CD8-positive, alpha-beta memory T cell (primary cell): ENCODE data around the gene PTPN14. TPM values are rescaled to one million over a fixed set of nuclear protein-coding genes. Genes with fewer than 3 reads are reported as not detected.
"Not testable (repeated sequence)": the region's sequence is repeated elsewhere in the genome, so short reads cannot be mapped to it uniquely, and the experiment has no call there.

Source experiments
- CTCF ChIA-PET: fragments of 350-600 bp; sonication (Branson Sonifier 250); formaldehyde crosslinking; loops from one replicate; lab custom pipeline; 2021; ENCODE audit warnings: antibody characterized with exemption; lab: Charles Lee
- POLR2A ChIA-PET: fragments of 350-600 bp; sonication (Branson Sonifier 250); formaldehyde crosslinking; loops from one replicate; lab custom pipeline; 2021; ENCODE audit warnings: antibody characterized with exemption; lab: Charles Lee
- DNase-seq, 5 donors: peaks; one replicate each; pipeline versions ENCODE4 v3.0.0 to v3.0.0-alpha.2; 2020 to 2022; ENCODE audit warnings: mixed read lengths in 1 of 5
- H3K27ac ChIP-seq: one replicate; pipeline ENCODE4 v1.7.0; 2013; ENCODE audit warnings: low read depth, mild to moderate bottlenecking, low read length, moderate library complexity
- H3K27me3 ChIP-seq: 2 replicates; pipeline ENCODE4 v1.7.0; 2013; ENCODE audit warnings: low read length, mild to moderate bottlenecking; ENCODE audit not compliant: insufficient read depth, poor library complexity, severe bottlenecking
- H3K36me3 ChIP-seq: 2 replicates; pipeline ENCODE4 v1.7.0; 2013; ENCODE audit warnings: mild to moderate bottlenecking, low read length, moderate library complexity; ENCODE audit not compliant: insufficient read depth
- H3K4me1 ChIP-seq: 2 replicates; pipeline ENCODE4 v1.7.0; 2013; ENCODE audit warnings: mild to moderate bottlenecking, low read length, moderate library complexity; ENCODE audit not compliant: insufficient read depth
- H3K4me3 ChIP-seq: 2 replicates; pipeline ENCODE4 v1.7.0; 2013; ENCODE audit warnings: mild to moderate bottlenecking, low read length
- H3K9me3 ChIP-seq: 2 replicates; pipeline ENCODE4 v1.7.0; 2013; ENCODE audit warnings: mild to moderate bottlenecking, low read length
- H3K27ac Mint-ChIP-seq, 8 donors: one replicate each; pipeline ENCODE4 v1.8.0; 2020 to 2021; ENCODE audit warnings: mixed read lengths in 8 of 8, mild to moderate bottlenecking in 6 of 8, inconsistent platforms in 3 of 8, moderate library complexity in 3 of 8
- H3K27me3 Mint-ChIP-seq, 2 donors: one replicate each; pipeline ENCODE4 v1.8.0; 2020 to 2021; ENCODE audit warnings: mixed read lengths in 2 of 2, mild to moderate bottlenecking in 1 of 2, moderate library complexity in 1 of 2
- H3K36me3 Mint-ChIP-seq, 3 donors: one replicate each; pipeline ENCODE4 v1.8.0; 2020 to 2021; ENCODE audit warnings: mixed read lengths in 3 of 3, inconsistent platforms in 1 of 3, mild to moderate bottlenecking in 1 of 3
- H3K4me1 Mint-ChIP-seq, 3 donors: one replicate each; pipeline ENCODE4 v1.8.0; 2020 to 2021; ENCODE audit warnings: mixed read lengths in 3 of 3, inconsistent platforms in 1 of 3, mild to moderate bottlenecking in 1 of 3
- H3K4me3 Mint-ChIP-seq, 7 donors: one replicate each; pipeline ENCODE4 v1.8.0; 2020 to 2021; ENCODE audit warnings: mixed read lengths in 7 of 7, mild to moderate bottlenecking in 6 of 7, moderate library complexity in 4 of 7, inconsistent platforms in 2 of 7
- H3K9me3 Mint-ChIP-seq, 5 donors: one replicate each; pipeline ENCODE4 v1.8.0; 2020 to 2022; ENCODE audit warnings: mixed read lengths in 5 of 5, mild to moderate bottlenecking in 3 of 5, moderate library complexity in 2 of 5, inconsistent platforms in 1 of 5
- polyA plus RNA-seq: library from polyadenylated mRNA; unstranded; fragments of 300-500 nt; fragmentation: Illumina TruSeq; gene quantifications from one replicate; pipeline ENCODE4 v1.2.3, GENCODE V29; 2021
- total RNA-seq, 2 experiments: library from RNA; stranded (reverse); gene quantifications; one replicate each; pipeline ENCODE4 v1.2.3, GENCODE V29; 2021

PTPN14 gene
- total and polyA plus RNA-seq, 3 experiments from 2014 or later: 0.70 to 0.91 (median 0.79) TPM

- H3K27ac Mint-ChIP-seq, H3K4me1 ChIP-seq, H3K4me3 ChIP-seq, H3K9me3 ChIP-seq, H3K4me3 Mint-ChIP-seq, H3K27ac ChIP-seq, H3K36me3 Mint-ChIP-seq, H3K27me3 ChIP-seq, CTCF ChIA-PET, H3K4me1 Mint-ChIP-seq, H3K9me3 Mint-ChIP-seq, H3K36me3 ChIP-seq, DNase-seq, POLR2A ChIA-PET: not testable (repeated sequence)
- peaks cover 3 to 18% of the 10 kb centered on the region in 2 donors for H3K27me3 Mint-ChIP-seq
These were observed 69.3 kb downstream of the PTPN14 start for GRCh38 chr1:214481983-214482634.

GRCh38 chr1:214476986-214477870, 74.2 kb downstream of the PTPN14 start:
- Histone ChIP-seq H3K4me1 (no peaks in the 10 kb centered on the region), H3K9me3 (no peaks in the 10 kb centered on the region), H3K36me3 (no peaks in the 10 kb centered on the region), H3K27me3 (no peaks in the 10 kb centered on the region), H3K27ac (no peak overlapping the region), H3K4me3 (no peak overlapping the region)
- H3K4me3 Mint-ChIP-seq: no peak overlapping the region
- DNase-seq: no peak
- no peaks in the 10 kb centered on the region for H3K36me3 Mint-ChIP-seq
- peaks cover 0 to 2% (median 0%) of the 10 kb centered on the region in 5 donors for H3K9me3 Mint-ChIP-seq
- H3K4me1 Mint-ChIP-seq: no peaks in the 10 kb centered on the region
- H3K27me3 Mint-ChIP-seq: peaks cover 9 to 26% of the 10 kb centered on the region in 2 donors
- CTCF ChIA-PET: no interaction called here
- POLR2A ChIA-PET: no interaction called here
- H3K27ac Mint-ChIP-seq: no peak overlapping the region

- Histone ChIP-seq H3K9me3 (no peaks in the 10 kb centered on the region), H3K27ac (no peak overlapping the region), H3K4me1 (no peaks in the 10 kb centered on the region), H3K36me3 (no peaks in the 10 kb centered on the region), H3K4me3 (no peak overlapping the region), H3K27me3 (no peaks in the 10 kb centered on the region)
- POLR2A ChIA-PET: no interaction called here
- no peak for DNase-seq
- Mint-ChIP-seq H3K27me3 (peaks cover 9 to 30% of the 10 kb centered on the region in 2 donors), H3K4me1 (no peaks in the 10 kb centered on the region), H3K9me3 (peaks cover 0 to 3% (median 0%) of the 10 kb centered on the region in 5 donors), H3K36me3 (no peaks in the 10 kb centered on the region), H3K4me3 (no peak overlapping the region), H3K27ac (peak overlapping the region in 1 of 8 donors; percentile 21)
- CTCF ChIA-PET: no interaction called here
These were observed 75.0 kb downstream of the PTPN14 start for GRCh38 chr1:214476229-214476985.

GRCh38 chr1:214475746-214476145, 75.7 kb downstream of the PTPN14 start:
- CTCF ChIA-PET: no interaction called here
- no peak for DNase-seq
- Mint-ChIP-seq H3K4me3 (no peak overlapping the region), H3K4me1 (no peaks in the 10 kb centered on the region), H3K36me3 (no peaks in the 10 kb centered on the region), H3K27me3 (peaks cover 9 to 30% of the 10 kb centered on the region in 2 donors), H3K9me3 (peaks cover 0 to 3% (median 0%) of the 10 kb centered on the region in 5 donors), H3K27ac (no peak overlapping the region)
- Histone ChIP-seq H3K27ac (no peak overlapping the region), H3K27me3 (no peaks in the 10 kb centered on the region), H3K4me1 (no peaks in the 10 kb centered on the region), H3K9me3 (no peaks in the 10 kb centered on the region), H3K4me3 (no peak overlapping the region), H3K36me3 (no peaks in the 10 kb centered on the region)
- POLR2A ChIA-PET: no interaction called here

GRCh38 chr1:214475331-214475730, 76.1 kb downstream of the PTPN14 start:
- no peak for DNase-seq
- no peak overlapping the region for H3K27ac Mint-ChIP-seq
- POLR2A ChIA-PET: no interaction called here
- Histone ChIP-seq H3K27me3 (no peaks in the 10 kb centered on the region), H3K36me3 (no peaks in the 10 kb centered on the region), H3K4me3 (no peak overlapping the region), H3K4me1 (no peaks in the 10 kb centered on the region), H3K27ac (no peak overlapping the region), H3K9me3 (no peaks in the 10 kb centered on the region)
- H3K36me3 Mint-ChIP-seq: no peaks in the 10 kb centered on the region
- no peaks in the 10 kb centered on the region for H3K4me1 Mint-ChIP-seq
- peaks cover 0 to 3% (median 0%) of the 10 kb centered on the region in 5 donors for H3K9me3 Mint-ChIP-seq
- peaks cover 9 to 30% of the 10 kb centered on the region in 2 donors for H3K27me3 Mint-ChIP-seq
- CTCF ChIA-PET: no interaction called here
- no peak overlapping the region for H3K4me3 Mint-ChIP-seq

- no peak overlapping the region for H3K4me3 Mint-ChIP-seq
- H3K36me3 ChIP-seq: no peaks in the 10 kb centered on the region
- DNase-seq: no peak
- ChIA-PET POLR2A (no interaction called here), CTCF (no interaction called here)
- peaks cover 9 to 30% of the 10 kb centered on the region in 2 donors for H3K27me3 Mint-ChIP-seq
- H3K4me3 ChIP-seq: no peak overlapping the region
- no peaks in the 10 kb centered on the region for H3K4me1 Mint-ChIP-seq
- H3K4me1 ChIP-seq: no peaks in the 10 kb centered on the region
- peak overlapping the region in 1 of 8 donors; percentile 21 for H3K27ac Mint-ChIP-seq
- no peaks in the 10 kb centered on the region for H3K36me3 Mint-ChIP-seq
- no peaks in the 10 kb centered on the region for H3K27me3 ChIP-seq
- no peaks in the 10 kb centered on the region for H3K9me3 ChIP-seq
- H3K9me3 Mint-ChIP-seq: peaks cover 0 to 3% (median 0%) of the 10 kb centered on the region in 5 donors
- no peak overlapping the region for H3K27ac ChIP-seq
These were observed 76.9 kb downstream of the PTPN14 start for GRCh38 chr1:214474467-214474866.

- peaks cover 0 to 3% (median 0%) of the 10 kb centered on the region in 5 donors for H3K9me3 Mint-ChIP-seq
- no peaks in the 10 kb centered on the region for H3K4me1 Mint-ChIP-seq
- Histone ChIP-seq H3K27ac (no peak overlapping the region), H3K4me3 (no peak overlapping the region), H3K36me3 (no peaks in the 10 kb centered on the region), H3K27me3 (no peaks in the 10 kb centered on the region), H3K4me1 (no peaks in the 10 kb centered on the region), H3K9me3 (no peaks in the 10 kb centered on the region)
- H3K27ac Mint-ChIP-seq: no peak overlapping the region
- no peak for DNase-seq
- H3K27me3 Mint-ChIP-seq: peaks cover 9 to 36% of the 10 kb centered on the region in 2 donors
- ChIA-PET POLR2A (no interaction called here), CTCF (no interaction called here)
- no peak overlapping the region for H3K4me3 Mint-ChIP-seq
- no peaks in the 10 kb centered on the region for H3K36me3 Mint-ChIP-seq
These were observed 77.5 kb downstream of the PTPN14 start for GRCh38 chr1:214473862-214474261.

GRCh38 chr1:214473387-214473786, 78.0 kb downstream of the PTPN14 start:
- no peak overlapping the region for H3K4me3 Mint-ChIP-seq
- Histone ChIP-seq H3K4me3 (no peak overlapping the region), H3K9me3 (no peaks in the 10 kb centered on the region), H3K36me3 (no peaks in the 10 kb centered on the region), H3K27ac (no peak overlapping the region), H3K27me3 (no peaks in the 10 kb centered on the region), H3K4me1 (no peaks in the 10 kb centered on the region)
- ChIA-PET POLR2A (no interaction called here), CTCF (no interaction called here)
- no peak overlapping the region for H3K27ac Mint-ChIP-seq
- no peaks in the 10 kb centered on the region for H3K4me1 Mint-ChIP-seq
- peaks cover 9 to 38% of the 10 kb centered on the region in 2 donors for H3K27me3 Mint-ChIP-seq
- no peak for DNase-seq
- no peaks in the 10 kb centered on the region for H3K36me3 Mint-ChIP-seq
- H3K9me3 Mint-ChIP-seq: peaks cover 0 to 3% (median 0%) of the 10 kb centered on the region in 5 donors
